HG03442 (cell line): ENCODE results near the gene COPS2.

Source experiments
- ATAC-seq: cut with Tn5 transposase; IDR thresholded peaks from one replicate; pipeline ENCODE4 v1.9.1; 2021; ENCODE audit warnings: mild to moderate bottlenecking, moderate library complexity; ENCODE audit not compliant: unreplicated experiment

Gene COPS2

DNA sequence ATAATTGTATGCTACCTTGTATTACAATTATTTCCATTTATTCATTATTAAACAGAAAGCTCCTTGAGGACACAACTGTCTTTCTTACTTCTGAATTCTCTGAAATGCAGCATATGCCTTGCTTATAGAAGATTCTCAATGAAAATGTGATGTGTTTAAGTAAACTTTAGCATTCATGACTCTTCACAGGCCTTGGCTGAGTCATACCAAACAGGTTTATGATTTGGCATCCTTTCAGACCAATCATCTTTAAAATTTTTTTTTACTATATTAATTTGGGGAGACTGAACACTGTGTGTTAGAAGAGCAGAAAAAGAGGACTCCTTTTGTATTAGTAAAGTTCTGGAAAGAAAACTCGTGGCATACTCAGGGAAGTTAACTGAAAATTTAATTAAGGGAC is 8.3 kb upstream of the COPS2 start:
- no peak for ATAC-seq

DNA sequence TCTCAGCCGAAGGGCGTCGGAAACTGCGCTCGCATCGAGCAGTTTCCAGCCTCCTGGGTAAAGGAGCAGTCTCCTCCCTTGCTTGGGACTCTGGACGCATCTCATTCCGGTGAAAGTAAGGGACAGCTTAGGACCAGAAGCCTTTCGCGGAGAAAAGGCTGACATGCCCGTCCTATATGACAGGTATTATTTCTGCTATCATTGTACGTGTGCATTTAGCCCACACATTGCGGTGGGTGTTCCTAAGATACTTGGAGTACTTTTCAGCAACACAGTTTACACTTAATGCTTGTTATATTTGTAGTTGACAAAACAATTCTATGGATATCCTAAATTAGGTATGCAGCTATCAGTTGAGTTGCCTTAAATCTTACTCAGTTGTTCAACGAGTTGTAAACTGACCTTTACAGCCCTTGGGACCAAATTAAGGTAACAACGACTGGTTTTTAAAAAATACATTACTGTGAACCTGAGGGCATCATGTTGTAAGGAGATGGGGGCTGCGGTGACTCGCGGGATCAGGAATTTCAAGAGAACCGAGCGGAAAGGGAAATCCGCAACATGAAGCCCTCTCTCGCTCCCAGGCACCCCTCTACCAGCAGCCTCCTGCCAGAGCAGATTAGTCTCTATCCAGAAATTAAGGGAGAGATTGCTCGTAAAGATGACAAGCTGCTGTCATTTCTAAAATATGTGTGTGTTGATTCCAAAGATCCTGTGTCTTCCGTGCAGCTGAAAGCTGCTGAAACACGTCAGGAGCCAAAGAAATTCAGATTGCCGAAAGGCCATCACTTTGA is 632 bp upstream of the COPS2 start:
- ATAC-seq, result peak; percentile 23

- no peak for ATAC-seq
Measured at GRCh38 chr15:49154799-49155109, 645 bp downstream of the COPS2 start.

GRCh38 chr15:49154359-49154758 is 1.0 kb downstream of the COPS2 start:
- ATAC-seq, result no peak

DNA sequence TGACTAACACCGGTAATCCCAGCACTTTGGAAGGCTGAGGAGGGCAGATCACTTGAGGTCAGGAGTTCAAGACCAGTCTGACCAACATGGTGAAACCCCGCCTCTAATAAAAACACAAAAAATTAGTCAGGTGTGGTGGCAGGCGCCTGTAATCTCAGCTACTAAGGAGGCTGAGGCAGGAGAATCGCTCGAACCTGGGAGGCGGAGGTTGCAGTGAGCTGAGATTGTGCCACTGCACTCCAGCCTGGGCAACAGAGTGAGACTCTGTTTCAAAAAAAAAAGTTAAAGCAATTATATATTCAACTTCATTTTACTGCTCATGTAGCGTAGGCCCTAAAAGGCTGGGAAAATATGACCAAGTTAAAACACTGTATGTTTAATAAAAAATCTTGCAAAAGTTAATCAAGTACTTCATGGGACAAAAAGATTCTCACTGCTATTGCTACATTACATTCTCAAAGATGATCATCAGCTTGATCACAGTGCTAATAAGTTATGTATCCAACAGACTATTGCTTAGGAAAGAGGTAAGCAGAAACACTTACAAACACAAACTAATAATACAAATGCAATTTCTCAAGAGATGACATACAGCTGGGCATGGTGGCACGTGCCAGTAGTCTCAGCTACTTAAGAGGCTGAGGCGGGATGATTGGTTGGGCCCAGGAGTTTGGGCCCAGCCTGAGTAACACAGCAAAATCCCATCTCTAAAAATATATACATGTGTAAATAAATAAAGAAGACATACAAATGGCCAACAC is 2.7 kb downstream of the COPS2 start:
- no peak for ATAC-seq

DNA sequence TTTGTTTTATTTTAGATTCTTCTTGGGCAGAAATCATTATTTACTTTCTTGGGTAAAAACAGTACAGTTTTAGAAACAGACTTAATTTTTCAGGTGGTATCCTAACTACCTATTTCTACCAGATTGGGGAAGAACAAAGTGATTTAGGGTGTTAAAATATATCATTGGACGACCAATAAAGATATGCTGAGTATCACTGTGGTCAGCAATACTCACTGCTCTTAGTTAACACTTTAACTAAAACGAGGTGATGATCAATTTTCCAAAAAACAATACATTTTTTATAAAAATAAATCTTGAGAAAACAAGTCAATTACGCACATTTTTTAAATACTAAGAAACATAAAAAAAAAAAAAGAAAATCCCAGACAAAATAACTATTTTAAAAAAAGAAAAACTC is 3.6 kb downstream of the COPS2 start:
- no peak for ATAC-seq

DNA sequence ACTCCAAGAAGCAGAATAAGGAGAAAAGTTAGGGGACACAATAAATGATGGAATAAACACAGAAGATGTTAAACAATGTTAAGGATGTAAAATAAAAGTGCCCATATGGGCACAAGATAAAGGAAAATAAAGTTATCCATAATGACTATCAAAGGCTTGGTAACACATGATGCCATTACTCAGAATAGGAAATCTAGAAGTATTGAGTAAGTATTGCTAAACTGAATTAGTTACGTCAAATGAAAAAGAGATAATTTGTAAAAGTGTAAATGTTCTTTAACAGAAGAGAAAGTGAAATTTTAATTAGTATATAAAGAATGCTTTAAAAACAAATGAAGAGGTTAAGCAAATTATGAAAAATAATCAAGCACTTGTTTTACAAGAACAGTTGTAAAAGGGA is 6.7 kb downstream of the COPS2 start:
- ATAC-seq, result no peak

DNA sequence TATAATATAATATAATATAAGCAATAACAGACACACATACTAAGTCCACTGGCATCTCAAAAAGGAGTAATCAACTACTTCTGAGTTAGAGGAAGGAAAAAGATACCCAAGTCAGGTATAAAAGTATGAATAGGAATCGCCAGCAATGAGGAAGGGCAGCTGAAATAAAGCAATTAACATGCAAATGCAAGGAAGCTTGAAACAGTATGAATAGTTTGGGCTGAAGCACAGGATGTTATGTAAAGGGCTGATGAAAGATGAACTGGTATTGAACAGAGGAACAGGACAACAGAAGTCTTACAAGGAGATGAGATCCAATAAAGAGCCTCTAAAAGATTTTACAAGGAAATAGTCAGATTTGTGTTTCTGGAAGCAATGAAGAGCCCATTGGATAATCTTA is 7.1 kb downstream of the COPS2 start:
- no peak for ATAC-seq

- no peak for ATAC-seq
Measured at GRCh38 chr15:49145651-49146609, 9.5 kb downstream of the COPS2 start.

DNA sequence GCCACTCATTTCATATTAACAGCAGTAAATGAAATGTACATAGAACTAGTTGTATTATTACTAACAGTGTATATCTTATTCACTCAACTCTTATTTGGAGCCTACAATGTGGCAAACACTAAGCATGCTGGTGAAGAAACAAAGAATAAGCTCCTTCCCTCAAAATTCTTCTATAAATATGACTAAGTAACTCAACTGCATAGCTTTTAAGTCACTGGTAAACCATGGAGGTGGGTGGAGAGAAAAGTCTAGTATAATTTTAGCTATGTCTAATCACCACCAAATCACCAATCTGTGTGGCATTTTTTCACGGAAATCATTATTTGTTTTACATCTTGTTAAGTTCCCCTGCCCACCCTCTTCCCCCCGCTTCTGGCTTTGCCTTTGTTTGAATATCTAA is 17.5 kb downstream of the COPS2 start:
- ATAC-seq, result no peak

DNA sequence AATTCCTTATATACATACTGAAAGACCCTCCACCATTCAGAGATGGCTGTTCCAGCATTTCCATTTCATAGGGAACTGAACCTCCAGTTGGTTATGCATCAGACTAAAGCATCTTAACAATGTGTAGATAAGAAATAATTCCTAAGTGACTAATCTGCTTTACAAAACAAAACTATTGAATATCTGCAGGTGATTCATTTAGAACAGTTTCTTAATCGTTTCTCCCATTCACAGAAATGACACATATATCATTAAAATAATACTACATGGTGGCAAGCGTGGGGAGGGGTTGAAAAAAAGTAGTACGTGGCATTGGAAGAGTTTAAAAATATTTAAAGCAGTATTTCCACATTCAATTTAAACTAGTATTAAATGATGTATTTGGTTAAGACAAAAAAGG is 19.5 kb downstream of the COPS2 start:
- no peak for ATAC-seq

GRCh38 chr15:49135342-49135857 is 20.0 kb downstream of the COPS2 start:
- ATAC-seq, result no peak

DNA sequence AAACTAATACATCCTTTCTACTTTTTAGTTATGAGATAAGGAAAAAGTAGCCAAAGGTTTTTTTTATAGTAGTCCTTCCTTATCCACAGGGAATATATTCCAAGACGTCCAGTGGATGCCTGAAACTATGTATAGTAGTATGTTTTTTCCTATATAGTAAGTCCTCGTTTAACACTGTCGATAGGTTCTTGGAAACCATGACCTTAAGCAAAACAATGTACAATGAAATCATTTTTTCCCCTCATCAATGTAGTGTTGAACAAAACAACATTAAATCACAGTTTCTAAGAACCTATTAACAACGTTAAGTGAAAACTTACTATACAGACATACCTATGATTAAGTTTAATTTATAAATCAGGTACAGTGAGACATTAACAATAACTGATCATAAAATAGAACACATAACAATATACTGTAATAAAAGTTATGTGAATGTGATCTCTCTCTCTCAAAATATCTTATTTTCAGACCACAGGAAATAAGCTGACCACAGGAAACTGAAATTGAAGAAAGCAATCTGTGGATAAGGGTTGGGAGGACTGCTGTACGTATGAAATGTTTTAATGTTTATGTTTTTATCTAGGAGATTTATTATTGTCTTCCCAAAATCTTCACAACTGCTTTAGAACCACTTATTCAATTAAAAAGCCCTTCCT is 20.6 kb downstream of the COPS2 start:
- ATAC-seq, result no peak

DNA sequence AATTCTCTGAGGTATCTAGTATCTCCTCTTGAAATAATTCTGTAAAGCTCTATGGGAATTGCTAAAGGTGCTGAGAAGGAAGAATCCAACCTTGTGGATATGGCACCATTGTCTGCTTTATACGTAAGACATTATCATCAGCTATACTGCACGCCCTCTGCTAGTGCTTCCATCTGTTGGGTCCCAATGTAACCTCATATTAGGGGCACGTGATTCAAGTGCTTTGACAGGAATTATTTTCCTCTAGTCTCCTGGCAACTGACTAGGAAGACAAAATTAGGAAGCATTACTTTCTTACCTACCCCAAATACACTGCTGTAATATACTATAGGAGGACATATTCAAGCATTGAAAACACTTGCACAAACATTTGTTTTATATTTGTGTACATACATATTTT is 24.0 kb downstream of the COPS2 start:
- no peak for ATAC-seq

DNA sequence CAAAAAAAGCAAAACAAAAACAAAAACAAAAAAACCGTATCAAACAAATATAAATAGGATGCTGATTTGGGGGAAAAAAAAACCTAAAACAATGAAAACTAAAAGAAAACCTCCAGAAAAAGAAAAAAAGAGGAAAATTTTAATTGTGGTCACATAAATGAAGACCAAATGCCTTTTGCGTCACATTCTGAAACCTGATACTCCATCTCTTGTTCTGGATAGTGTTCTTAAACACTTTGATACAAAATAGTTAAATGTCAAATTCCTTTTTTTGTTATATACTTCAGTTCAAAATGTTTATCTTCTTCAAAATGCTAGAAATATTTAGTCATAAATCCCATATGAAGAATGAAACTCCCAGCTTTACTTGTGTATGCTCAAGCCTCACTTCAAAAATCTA is 31.0 kb downstream of the COPS2 start:
- no peak for ATAC-seq

GRCh38 chr15:49122541-49123062 is 32.8 kb downstream of the COPS2 start:
- ATAC-seq, result no peak

- no peak for ATAC-seq
Measured at GRCh38 chr15:49121901-49122300, 33.5 kb downstream of the COPS2 start.

- ATAC-seq, result no peak
Measured at GRCh38 chr15:49120832-49121231, 34.6 kb downstream of the COPS2 start.

DNA sequence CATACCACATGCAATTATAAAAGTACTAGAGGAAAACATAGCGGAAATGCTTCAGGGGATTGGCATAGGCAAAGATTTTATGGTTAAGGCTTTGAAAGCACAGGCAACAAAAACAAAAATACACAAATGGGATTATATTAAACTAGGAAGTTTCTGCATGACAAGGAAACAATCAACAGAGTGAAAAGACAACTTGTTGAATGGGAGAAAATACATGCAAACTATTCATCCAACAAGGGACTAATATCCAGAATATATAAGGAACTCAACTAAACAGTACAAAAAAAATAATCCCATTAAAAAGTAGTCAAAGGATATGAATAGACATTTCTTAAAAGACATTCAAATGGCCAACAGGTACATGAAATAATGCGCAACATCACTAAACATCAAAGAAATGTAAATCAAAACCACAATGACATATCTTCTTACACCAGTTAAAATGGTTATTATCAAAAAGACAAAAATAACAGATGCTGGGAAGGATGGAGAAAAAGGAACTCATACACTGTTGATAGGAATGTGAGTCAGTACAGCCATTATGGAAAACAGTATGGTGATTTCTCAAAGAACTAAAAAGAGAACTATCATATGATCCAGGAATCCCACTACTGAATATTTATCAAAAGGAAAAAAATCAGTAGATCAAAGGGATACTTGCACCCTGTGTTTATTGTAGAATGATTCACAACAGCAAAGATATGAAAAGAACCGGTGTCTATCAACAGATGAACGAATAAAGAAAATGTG is 39.1 kb downstream of the COPS2 start:
- ATAC-seq, result no peak

GRCh38 chr15:49115062-49115461 is 40.3 kb downstream of the COPS2 start:
- no peak for ATAC-seq
